ENCODE measurements around the gene AMBRA1. TPM values are rescaled to one million over a fixed set of nuclear protein-coding genes. Genes with fewer than 3 reads are reported as not detected.
A peak's percentile ranks its signal among the peaks of the same experiment; 100 is the strongest.
"Not testable (repeated sequence)": the region's sequence is repeated elsewhere in the genome, so short reads cannot be mapped to it uniquely, and the experiment has no call there.

Gene AMBRA1
- total RNA-seq, 1 experiment from 2014 or later, result 9.6 TPM

GRCh38 chr11:46518928-46519327 is 74.9 kb downstream of the AMBRA1 start:
- DNase-seq (ENCODE audit: extremely low read depth, low read depth), result not testable (repeated sequence)

- no peak for DNase-seq (ENCODE audit: extremely low read depth, low read depth)
Measured at GRCh38 chr11:46514370-46514769, 79.5 kb downstream of the AMBRA1 start.

GRCh38 chr11:46513934-46514342 is 79.9 kb downstream of the AMBRA1 start:
- no peak for DNase-seq (ENCODE audit: extremely low read depth, low read depth)

GRCh38 chr11:46512261-46512881 is 81.5 kb downstream of the AMBRA1 start:
- DNase-seq (ENCODE audit: extremely low read depth, low read depth), result no peak

- no peak for DNase-seq (ENCODE audit: extremely low read depth, low read depth)
Measured at GRCh38 chr11:46511342-46511741, 82.5 kb downstream of the AMBRA1 start.

DNA sequence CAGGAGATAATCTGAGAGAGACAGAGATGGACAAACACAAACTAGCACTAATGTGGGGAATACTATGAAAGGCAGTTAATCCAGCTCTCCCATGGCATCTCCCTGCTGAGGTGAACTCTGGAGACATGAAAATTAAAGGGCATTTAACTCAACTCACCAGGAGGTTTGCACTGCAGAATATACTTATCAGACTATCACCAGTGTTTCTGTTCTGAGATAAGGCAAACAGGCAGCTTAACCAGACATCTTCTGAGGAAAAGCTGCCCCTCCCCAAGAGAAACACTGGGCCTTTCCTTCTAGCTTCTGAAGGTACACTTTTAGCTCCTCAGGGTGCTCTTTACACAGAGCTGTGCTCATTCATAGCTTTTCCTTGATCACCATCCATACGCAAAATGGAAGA is 85.5 kb downstream of the AMBRA1 start:
- DNase-seq (ENCODE audit: extremely low read depth, low read depth), result no peak

DNA sequence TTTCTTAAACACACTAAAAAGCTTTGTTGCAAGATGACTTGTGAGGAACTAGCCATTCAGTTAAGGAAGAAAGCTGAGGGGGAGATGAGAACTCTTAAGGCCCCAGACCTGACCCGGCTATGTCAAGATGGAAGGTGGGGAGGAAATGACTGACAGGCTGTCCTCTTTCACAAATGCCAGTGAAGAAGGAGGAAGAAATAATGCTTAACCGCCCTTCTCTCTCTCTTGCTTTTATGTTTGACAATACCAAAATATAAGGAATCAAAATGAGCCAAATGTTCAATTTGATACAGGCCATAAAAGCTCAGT is 87.4 kb downstream of the AMBRA1 start:
- no peak for DNase-seq (ENCODE audit: extremely low read depth, low read depth)

DNA sequence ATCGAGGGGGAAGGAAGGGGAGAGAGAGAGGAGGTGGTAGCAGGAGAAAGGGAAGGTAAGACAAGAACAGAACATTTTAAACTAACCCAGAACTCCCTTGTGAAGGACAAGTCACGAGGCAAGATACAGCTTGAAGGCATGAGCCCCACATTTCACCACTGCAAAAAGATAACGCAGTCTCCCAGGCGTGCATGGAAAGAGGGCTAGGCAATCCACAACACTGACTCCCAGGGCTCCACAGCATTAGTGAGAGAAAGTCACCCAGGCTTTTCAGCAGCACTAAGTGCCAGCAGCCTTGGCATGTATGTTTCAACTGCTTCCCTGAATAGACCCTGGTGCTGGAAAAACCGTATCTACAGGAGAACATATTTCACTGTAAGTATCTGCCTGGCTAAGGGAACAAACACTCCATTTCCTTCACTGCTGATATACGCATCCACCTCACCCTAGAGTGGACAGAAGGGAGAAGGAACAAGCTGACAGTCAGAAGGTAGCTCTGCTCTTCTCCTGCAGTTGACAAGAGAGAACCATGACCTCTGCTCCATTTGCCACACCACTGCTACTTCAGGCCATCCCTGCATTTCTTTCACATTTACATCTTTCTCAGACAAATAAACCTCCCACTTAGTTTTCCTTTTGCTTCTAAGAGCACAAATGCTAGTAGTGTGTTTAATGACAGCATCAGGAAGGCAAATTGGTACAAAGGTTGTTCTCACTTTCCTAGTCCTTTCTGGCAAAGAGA is 87.9 kb downstream of the AMBRA1 start:
- DNase-seq (ENCODE audit: extremely low read depth, low read depth), result no peak

- no peak for DNase-seq (ENCODE audit: extremely low read depth, low read depth)
Measured at GRCh38 chr11:46504817-46505613, 88.8 kb downstream of the AMBRA1 start.

- DNase-seq (ENCODE audit: extremely low read depth, low read depth), result no peak
Measured at GRCh38 chr11:46499821-46500220, 94.0 kb downstream of the AMBRA1 start.

DNA sequence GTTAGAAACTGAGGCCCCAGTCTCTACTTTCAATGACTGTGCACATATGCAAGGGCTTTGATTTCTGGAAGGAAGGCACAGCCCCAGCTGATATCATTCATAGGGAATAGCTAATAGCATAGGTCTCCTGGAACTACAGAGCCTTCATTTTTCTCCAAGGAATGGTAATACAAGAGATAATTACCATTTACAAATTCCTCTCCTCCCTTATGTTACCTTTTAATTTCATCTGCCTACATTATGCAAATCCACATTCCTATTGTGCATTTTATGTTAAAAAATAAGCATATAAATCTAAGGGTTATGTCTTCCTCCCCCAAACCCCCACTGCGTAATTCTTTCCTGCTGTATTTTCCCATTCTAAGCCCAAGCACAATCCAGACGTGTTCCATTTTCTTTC is 94.9 kb downstream of the AMBRA1 start:
- DNase-seq (ENCODE audit: extremely low read depth, low read depth), result no peak

DNA sequence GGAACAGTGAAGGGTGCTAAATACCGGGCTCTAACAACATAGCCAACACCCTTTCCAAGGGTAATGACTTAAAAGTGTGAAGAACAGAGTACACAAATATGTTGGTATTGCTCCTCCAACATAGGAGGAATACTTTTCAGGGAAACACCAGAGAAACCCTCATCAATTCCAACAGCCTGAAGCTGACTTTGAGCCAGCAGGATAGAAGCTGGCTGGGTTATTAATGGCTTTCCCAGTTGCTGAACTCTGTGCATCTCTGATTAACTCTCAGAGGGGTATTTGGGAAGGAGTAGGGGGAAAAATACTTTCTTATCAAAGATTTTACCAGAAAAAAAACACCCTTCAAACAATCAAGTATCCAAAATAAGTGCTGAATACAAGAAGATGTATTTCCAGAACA is 95.6 kb downstream of the AMBRA1 start:
- no peak for DNase-seq (ENCODE audit: extremely low read depth, low read depth)

- no peak for DNase-seq (ENCODE audit: extremely low read depth, low read depth)
Measured at GRCh38 chr11:46497498-46497897, 96.3 kb downstream of the AMBRA1 start.

GRCh38 chr11:46493791-46494190 is 100.0 kb downstream of the AMBRA1 start:
- no peak for DNase-seq (ENCODE audit: extremely low read depth, low read depth)

- DNase-seq (ENCODE audit: extremely low read depth, low read depth), result no peak
Measured at GRCh38 chr11:46492532-46492931, 101.3 kb downstream of the AMBRA1 start.

- no peak for DNase-seq (ENCODE audit: extremely low read depth, low read depth)
Measured at GRCh38 chr11:46491661-46492330, 102.0 kb downstream of the AMBRA1 start.

- no peak for DNase-seq (ENCODE audit: extremely low read depth, low read depth)
Measured at GRCh38 chr11:46490666-46491065, 103.2 kb downstream of the AMBRA1 start.

DNA sequence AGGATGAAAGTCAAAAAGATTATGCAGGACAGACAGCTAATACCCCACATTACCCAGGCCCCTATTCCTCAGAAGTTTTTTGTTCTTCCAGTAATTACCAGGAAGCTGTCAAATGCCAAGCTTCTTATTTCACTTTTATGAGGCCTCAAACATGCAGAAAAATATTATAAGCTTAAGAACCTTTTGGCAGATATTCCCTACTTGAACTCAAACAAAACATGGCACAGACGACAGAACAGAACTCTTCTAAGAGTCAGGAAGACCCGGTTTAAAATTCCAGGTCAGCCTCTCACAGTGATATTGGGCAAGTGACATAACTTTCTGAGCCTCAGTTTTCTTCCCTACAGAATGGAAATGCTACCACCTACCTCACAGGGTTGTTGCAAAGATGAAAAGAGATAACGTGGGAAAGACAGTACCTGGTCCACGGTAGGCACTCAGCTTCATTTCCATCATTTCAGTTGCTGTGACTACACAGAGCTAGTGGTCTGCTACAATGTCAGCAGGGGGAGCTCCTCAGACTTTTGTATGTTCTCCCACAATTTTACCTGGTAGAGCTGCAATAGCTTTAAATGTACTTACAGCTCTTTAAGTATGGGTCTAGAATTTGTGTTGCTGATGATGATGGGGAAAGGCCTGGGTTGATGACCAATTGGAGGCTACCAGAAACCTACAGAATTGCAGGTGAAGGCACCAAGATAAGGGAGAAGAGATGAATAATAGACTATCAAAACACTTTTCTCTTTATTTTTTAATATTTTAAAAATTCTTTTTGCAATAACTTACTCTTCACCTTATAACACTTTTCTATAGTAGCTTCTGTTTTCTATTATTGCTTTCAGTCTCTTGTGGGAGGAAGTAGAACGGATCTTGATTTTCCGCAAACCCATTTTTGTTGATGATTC is 103.9 kb downstream of the AMBRA1 start:
- peak; percentile 3 for DNase-seq (ENCODE audit: extremely low read depth, low read depth)

GRCh38 chr11:46485856-46486443 is 107.9 kb downstream of the AMBRA1 start:
- no peak for DNase-seq (ENCODE audit: extremely low read depth, low read depth)

DNA sequence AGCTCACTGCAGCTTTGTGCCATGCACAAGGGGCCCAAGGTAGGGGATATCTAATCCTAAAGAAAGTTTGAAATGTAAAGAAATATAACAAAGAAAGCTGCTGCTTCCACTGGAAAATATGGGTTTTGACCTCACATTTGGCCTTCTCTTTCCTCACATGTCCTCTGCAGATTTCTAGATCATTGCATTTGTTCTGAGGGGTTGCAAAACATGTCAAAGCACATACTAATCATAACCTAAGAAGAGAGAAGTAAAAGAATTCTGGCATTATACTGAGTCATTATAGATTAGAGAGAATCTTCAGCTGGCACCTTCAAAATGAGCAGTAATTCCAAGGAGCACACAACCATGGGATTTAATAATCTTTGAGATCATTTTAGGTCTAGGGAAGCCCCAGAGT is 109.7 kb downstream of the AMBRA1 start:
- DNase-seq (ENCODE audit: extremely low read depth, low read depth), result no peak

Data from NCI-H460 (cell line).